Nephron progenitor cell (in vitro differentiated cells): Measurements from ENCODE around the gene ZNF780A.

ENCODE experiments used
- DNase-seq: peaks from one replicate; pipeline ENCODE4 v3.0.0; 2021
- H3K27ac Mint-ChIP-seq: 2 replicates; pipeline ENCODE4 v1.8.0; 2021; ENCODE audit warnings: mild to moderate bottlenecking, moderate library complexity, mixed read lengths
- H3K27me3 Mint-ChIP-seq: 2 replicates; pipeline ENCODE4 v1.8.0; 2021; ENCODE audit warnings: mild to moderate bottlenecking, low read depth, mixed read lengths; ENCODE audit not compliant: poor library complexity
- H3K36me3 Mint-ChIP-seq: 2 replicates; pipeline ENCODE4 v1.8.0; 2021; ENCODE audit warnings: low read depth, mixed read lengths
- H3K4me1 Mint-ChIP-seq: 2 replicates; pipeline ENCODE4 v1.8.0; 2021; ENCODE audit warnings: mixed read lengths
- H3K4me3 Mint-ChIP-seq: 2 replicates; pipeline ENCODE4 v1.8.0; 2021; ENCODE audit warnings: mild to moderate bottlenecking, moderate library complexity, mixed read lengths
- H3K9me3 Mint-ChIP-seq: 2 replicates; pipeline ENCODE4 v1.8.0; 2021; ENCODE audit warnings: mild to moderate bottlenecking, moderate library complexity, mixed read lengths
- TF ChIP-seq, protein P1 (sequence below): fragments of 200-600 bp; sonication (generic); IDR thresholded peaks from 2 replicates; pipeline ENCODE4 v1.5.0; 2021; ENCODE audit warnings: antibody characterized with exemption

ZNF780A gene

DNA sequence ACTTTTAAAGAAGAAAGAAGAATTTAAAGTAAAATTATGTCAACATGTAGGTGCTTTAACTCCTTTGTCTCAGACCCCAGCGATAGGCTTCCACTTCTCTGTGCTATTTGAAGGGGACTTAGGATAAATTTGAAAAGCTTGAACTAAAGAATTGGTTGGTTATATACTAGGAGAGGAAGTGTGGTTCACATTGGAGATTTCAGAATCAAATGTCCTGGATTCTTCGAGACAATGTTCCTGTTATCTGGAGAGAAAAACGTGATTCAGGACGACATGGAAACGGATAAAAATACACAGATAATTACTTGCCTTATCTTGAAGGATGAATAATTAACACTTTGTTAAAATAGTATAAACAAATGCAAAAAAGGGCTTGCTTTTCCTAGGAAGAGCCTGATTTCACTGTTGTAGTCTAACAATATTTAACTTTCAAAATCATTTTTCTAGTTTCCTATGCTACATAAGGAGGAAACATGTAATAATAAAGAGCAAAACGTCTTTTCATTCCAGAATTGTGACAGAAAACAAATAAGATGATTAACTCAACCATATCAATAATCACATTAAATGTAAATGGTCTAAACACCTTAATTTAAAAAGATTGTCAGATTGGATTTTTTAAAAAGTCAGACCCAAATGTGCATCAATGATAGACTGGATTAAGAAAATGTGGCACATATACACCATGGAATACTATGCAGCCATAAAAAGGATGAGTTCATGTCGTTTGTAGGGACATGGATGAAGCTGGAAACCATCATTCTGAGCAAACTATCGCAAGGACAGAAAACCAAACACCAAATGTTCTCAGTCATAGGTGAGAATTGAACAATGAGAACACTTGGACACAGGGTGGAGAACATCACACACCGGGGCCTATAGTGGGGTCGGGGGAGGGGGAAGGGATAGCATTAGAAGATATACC, 724 bp upstream of the ZNF780A start:
- DNase-seq = no peak
- Mint-ChIP-seq H3K27ac (peak overlapping the region; percentile 99), H3K36me3 (peaks cover 35% of the 10 kb centered on the region), H3K9me3 (peaks cover 49% of the 10 kb centered on the region), H3K27me3 (peaks cover 25% of the 10 kb centered on the region), H3K4me3 (peak overlapping the region; percentile 100), H3K4me1 (peaks cover 22% of the 10 kb centered on the region)
- TF ChIP-seq, protein P1, sequence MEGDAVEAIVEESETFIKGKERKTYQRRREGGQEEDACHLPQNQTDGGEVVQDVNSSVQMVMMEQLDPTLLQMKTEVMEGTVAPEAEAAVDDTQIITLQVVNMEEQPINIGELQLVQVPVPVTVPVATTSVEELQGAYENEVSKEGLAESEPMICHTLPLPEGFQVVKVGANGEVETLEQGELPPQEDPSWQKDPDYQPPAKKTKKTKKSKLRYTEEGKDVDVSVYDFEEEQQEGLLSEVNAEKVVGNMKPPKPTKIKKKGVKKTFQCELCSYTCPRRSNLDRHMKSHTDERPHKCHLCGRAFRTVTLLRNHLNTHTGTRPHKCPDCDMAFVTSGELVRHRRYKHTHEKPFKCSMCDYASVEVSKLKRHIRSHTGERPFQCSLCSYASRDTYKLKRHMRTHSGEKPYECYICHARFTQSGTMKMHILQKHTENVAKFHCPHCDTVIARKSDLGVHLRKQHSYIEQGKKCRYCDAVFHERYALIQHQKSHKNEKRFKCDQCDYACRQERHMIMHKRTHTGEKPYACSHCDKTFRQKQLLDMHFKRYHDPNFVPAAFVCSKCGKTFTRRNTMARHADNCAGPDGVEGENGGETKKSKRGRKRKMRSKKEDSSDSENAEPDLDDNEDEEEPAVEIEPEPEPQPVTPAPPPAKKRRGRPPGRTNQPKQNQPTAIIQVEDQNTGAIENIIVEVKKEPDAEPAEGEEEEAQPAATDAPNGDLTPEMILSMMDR = no peak

DNA sequence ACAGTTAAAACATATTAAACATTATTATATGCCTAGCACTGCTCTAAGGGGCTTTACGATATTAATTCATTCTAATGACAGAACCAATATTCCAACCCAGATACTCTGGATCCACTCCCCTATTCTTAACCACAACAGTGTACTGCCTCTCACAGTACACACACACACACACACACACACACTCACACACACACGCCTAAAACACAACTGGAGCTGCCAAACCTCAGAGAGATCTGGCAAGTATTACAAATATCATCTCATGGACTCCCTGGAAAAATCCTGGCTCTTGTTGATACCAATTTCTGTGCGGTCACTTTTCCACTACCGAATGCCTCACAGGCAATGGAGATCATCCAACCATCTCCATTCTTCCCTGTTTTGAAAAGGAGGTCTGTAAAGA, 1.3 kb downstream of the ZNF780A start:
- Mint-ChIP-seq H3K36me3 (peaks cover 42% of the 10 kb centered on the region), H3K4me1 (peaks cover 22% of the 10 kb centered on the region), H3K27me3 (peaks cover 14% of the 10 kb centered on the region), H3K27ac (no peak overlapping the region), H3K9me3 (peaks cover 43% of the 10 kb centered on the region), H3K4me3 (peak overlapping the region; percentile 100)
- TF ChIP-seq, protein P1 = no peak
- DNase-seq = no peak

DNA sequence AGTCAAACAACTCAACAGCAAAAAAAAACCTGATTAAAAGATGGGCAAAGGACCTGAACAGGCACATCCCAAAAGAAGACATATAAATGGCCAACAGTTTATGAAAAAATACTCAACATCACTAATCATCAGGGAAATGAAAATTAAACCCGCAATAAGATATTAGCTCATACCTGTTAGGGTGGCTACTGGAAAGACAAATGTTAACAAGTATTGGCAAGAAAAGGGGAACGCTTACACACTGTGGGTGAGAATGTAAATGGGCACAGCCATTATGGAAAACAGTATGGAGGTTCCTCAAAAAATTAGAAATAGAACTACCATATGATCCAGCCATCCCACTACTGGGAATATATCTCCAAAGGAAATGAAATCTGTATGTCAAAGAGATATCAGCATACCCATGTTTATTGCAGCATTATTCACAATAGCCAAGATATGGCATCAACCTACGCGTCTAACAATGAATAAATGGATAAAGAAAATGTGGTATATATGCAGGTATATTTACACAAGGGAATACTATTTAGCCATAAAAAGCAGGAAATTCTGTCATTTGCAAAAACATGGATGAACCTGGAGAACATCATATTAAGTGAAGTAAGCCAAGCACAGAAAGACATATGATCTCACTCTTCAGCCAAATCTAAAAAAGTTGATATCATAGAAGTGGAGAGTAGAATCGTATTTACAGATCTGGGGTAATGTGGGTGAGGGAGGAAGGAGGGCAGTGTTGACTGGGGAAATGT, 2.3 kb downstream of the ZNF780A start:
- peak overlapping the region; percentile 100 for H3K4me3 Mint-ChIP-seq
- peaks cover 8% of the 10 kb centered on the region for H3K27me3 Mint-ChIP-seq
- TF ChIP-seq, protein P1 = no peak
- H3K9me3 Mint-ChIP-seq = peaks cover 43% of the 10 kb centered on the region
- DNase-seq = no peak
- H3K27ac Mint-ChIP-seq = no peak overlapping the region
- peaks cover 49% of the 10 kb centered on the region for H3K36me3 Mint-ChIP-seq
- H3K4me1 Mint-ChIP-seq = peaks cover 22% of the 10 kb centered on the region

DNA sequence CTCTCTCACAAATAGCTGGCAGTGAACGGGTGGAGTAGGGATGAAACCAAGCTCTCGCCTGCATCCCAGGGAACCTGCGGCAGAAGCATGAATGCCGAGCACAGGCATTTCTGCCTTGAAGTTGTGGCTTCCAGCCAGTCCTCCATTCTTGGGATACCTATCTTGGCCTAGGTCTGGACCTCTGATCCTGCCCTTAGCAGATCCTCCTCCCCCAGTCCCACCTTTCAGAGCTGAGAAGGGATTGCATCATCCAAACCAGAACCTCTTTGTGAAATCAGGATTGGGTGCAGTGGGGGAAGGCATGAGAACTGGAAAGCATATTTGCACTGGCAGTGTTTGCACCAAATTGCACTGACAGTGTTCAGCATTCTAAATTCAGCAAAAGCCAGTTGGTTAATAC, 5.8 kb downstream of the ZNF780A start:
- Mint-ChIP-seq H3K27me3 (no peaks in the 10 kb centered on the region), H3K4me1 (peaks cover 14% of the 10 kb centered on the region), H3K4me3 (no peak overlapping the region), H3K27ac (peak overlapping the region; percentile 34), H3K9me3 (peaks cover 41% of the 10 kb centered on the region), H3K36me3 (peaks cover 79% of the 10 kb centered on the region)
- TF ChIP-seq, protein P1 = no peak
- no peak for DNase-seq

DNA sequence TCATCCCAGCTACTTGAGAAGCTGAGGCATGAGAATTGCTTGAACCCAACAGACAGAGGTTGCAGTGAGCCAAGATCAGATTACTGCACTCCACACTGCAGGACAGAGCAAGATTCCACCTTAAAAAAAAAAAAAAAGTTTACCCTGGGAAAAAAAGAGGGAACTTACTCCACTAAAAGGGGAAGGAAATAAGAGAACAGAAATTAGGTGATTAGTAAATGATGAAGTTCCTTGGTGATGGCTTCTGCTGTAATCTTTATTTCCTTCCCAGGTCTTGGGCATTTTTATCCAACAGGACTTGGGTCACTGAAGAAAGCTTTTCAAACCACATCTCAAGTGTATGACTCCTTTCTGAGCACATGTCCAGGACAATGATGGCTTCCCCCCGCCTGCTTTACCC, 9.3 kb downstream of the ZNF780A start:
- no peak overlapping the region for H3K4me3 Mint-ChIP-seq
- H3K27ac Mint-ChIP-seq = no peak overlapping the region
- TF ChIP-seq, protein P1 = no peak
- peaks cover 85% of the 10 kb centered on the region for H3K36me3 Mint-ChIP-seq
- no peaks in the 10 kb centered on the region for H3K4me1 Mint-ChIP-seq
- peaks cover 50% of the 10 kb centered on the region for H3K9me3 Mint-ChIP-seq
- DNase-seq = no peak
- no peaks in the 10 kb centered on the region for H3K27me3 Mint-ChIP-seq
